Raji (cell line): Measurements from ENCODE around the gene KLHL17.

Experiments
- POLR2A ChIP-seq: IDR thresholded peaks from 2 replicates; pipeline ENCODE4 v1.6.1; 2011; ENCODE audit warnings: low read depth, low read length, control low read depth; ENCODE audit not compliant: insufficient read depth

KLHL17 gene

DNA sequence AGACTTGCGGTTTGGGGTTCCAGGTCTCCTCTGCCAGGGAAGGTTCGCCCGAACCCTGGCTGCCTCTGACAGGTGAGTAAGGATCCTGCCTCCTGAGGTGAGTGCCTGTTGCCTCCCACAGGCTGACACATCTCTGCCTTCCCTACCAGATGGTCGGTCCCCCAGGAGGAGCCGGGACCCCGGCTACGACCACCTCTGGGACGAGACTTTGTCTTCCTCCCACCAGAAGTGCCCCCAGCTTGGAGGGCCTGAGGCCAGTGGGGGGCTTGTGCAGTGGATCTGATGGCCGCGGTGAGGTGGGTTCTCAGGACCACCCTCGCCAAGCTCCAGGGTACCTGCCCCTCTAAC, 13.9 kb downstream of the KLHL17 start:
- TF ChIP-seq POLR2A, result no peak

- TF ChIP-seq POLR2A, result no peak
Measured at GRCh38 chr1:974687-975328, 14.4 kb downstream of the KLHL17 start.

DNA sequence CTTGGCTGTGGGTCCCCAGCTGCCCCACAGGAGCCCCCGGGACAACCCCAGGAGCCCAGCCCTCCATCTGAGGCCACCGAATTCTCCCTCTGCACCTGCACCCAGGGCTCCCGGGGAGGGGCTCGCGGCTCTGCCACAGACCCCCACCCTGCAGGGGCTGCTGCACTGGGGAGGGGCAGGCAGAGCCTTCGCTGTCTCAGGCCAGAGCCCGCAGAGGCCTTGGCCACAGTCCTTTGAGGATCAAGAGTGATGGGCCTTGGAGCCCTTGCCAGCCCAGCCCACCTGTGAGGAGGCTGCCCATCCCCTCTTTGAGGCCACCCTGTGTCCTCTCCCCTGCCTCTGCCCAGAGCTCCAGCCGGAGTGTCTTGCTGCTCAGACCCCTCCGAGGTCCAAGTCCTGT, 15.0 kb downstream of the KLHL17 start:
- TF ChIP-seq POLR2A, result no peak

DNA sequence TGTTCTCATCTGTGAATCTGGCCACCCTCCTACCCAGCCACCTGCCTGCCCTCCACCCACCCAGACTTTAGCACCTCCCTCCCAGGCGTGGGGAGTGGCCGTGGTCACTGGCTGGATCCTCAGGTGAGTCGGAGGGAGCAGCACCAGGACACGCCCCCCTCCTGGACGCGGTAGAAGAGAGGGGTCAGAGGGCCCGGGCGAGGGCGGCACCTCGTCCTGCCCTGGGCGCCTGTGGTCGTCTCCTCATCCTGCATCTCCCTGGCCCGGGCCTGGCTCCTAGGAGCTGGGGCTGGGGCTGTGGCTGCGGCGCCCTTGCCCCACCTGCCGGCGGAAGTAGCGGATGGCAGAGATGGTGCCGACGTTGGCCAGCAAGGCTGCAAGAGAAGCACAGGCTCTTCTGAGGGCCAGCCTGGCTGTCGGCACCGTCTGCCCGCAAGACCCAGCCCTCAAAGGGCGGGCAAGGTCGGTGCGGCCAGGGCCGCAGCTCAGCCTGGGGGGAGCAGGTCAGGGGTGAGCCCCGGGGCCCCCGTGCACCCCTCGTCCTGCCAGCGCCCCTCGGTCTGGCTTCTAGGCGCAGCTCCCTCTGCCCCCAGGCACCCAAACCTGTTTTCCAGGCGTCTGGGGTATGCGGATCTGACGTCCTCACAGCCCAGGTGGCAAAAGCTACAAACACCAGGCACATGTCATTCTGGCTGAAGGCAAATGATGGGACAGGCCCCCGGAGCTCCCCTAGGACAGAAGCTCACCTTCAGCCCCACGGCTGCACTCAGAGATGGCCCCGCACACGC, 15.7 kb downstream of the KLHL17 start:
- TF ChIP-seq POLR2A, result no peak

DNA sequence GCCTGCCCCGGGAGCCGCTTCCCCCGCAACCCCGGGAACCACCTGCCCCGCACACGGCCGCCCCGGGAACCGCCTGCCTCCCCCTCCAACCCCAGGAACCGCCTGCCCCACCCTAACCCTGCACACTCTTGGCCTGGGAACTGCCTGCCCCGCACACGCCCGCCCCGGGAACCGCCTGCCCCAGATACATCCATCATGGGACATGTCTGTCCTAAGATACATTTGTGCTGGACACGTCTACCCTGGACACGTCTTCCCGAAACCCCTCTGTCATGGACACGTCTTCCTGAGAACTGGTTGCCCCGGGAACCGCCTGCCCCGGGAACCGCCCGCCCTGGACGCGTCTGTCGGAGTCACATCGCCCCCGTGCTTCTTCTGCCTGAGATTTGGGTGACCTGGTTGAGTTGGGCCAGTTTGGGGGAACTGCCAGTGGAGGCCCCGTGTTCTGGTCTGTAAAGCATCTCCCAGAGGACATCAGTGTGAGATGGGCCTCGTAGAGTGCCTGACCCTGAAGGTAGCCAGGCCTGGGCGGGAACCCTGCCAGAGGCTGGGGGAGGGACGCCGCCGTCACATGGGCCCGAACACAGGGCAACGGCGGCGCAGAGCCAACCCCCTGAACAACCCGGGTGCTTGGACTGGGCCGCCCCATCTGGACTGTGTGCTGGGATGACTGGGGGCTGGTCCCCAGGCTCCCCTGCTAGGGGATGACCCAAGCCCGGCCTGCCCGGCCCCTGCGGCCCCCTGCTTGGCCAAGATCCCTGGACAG, 17.9 kb downstream of the KLHL17 start:
- no peak for TF ChIP-seq POLR2A

- TF ChIP-seq POLR2A, result no peak
Measured at GRCh38 chr1:978835-979743, 18.7 kb downstream of the KLHL17 start.

DNA sequence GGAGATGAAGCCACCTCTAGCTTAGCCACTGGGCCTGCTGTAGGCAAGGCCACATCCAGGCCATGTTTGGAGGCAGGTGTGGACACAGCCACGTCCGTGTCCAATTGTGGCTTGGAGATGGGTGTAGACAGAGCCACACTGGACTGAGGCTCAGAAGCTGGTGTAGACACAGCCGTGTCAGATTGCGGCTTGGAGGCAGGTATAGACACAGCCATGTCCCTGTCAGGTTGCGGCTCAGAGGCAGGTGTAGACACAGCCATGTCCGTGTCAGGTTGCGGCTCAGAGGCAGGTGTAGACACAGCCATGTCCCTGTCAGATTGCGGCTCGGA, 19.3 kb downstream of the KLHL17 start:
- no peak for TF ChIP-seq POLR2A

DNA sequence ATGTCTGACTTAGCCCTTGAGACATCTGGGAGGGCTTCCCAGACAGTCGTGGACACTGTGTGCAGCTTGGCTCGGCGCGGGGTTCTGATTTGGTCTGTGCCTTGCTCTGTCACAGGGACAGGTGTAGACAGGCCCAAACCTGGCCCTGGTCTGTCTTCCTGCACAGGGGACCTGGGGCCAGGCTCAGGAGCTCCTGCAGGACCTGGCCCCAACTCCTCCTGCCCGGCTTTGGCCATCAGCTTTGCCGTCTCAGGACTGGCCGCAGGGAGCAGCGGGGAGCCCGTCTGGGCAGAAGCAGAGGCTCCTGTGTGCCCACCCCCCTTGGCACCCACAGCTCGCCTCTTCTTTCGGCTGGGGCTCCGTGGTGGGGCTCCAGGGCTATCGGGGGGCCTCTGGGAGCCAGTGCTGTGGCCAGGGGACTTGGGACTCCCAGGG, 19.8 kb downstream of the KLHL17 start:
- no peak for TF ChIP-seq POLR2A

DNA sequence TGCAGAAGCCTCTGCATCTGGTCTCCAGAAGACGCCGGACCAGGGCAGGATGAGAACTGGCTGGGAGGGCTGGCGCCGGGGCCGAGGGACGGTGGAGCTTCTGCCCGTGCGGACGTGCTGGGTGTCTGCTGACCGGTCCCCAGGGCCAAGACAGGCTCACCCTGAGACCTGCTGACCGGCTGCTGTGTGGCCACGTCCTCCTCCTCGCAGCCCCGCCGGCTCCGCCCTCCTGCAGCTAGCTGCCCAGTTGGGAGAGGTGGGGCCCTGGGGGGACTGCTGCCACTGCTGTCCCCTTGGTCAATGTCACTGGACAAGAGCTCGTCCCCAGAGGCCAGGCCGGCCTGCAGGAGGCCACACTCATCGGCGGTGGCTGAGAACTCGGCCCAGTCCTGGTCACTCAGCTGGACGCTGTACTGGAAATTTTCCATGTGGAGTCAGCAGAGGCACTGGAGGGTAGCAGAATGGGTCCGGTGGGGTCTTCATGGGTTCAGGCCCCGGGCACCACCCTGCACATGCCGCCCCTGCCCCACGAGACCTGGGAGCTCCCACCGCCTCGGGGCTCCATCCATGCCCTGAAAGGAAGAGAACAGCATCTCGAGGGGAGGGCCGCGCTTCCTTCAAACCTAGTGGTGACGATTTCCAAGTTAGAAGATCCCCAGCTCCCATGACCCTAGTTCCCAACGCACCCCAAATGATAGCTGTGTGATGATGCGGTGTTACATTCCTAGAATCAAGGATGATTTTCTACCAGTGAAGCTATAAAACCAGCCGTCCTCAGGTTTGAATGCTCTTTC, 20.4 kb downstream of the KLHL17 start:
- no peak for TF ChIP-seq POLR2A

DNA sequence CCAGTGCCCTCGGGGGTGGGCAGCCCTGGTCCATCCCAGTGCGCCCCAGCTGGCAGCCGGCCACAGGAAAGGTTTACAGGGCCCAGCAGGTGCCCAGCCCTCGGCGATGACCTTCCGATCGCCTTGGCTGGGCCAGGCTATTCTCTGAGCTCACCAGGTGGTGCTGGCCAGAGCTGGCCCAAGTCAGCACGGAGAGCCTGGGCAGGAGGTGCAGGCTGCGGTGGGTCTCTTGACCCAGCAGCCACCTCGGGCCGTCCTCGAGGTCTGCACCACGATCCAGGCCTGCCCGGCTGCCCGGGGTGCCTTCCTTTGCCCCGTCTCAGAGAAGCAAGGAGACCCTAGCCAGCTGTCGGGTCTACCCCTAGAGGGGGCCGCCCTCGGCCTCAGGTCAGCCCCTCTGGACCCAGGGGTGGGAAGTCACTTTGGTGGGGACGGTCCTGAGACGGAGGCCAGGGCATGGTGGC, 21.1 kb downstream of the KLHL17 start:
- no peak for TF ChIP-seq POLR2A

DNA sequence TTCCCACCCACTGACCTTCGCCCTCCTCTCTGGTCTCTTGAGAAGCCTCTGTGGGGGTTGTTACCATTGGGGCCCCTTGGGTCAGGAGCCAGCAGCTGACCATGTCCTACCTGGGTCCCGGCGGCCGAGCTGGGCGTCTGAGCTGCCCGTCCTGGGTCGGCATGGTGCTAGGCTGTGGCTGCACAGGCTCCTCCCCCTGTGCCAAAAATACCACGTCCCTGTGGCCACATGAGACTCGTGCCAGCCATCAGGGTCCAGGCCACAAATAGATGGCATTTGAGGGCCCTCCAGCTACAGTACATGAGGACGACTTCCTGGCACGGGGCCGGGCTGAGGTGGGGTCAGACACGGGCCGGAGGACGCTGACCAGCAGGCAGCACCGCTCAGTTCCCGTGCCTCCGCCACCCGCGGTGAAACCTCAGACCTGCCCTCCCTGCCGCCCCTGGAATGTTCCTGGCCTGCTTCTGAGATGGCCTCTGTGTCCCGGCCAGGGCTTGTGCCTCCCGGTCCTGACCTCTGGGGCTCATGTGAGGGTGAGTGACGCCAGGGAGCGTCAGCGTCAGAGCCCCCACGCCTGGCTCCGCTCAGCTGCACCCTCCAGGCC, 21.7 kb downstream of the KLHL17 start, which contains the start of gene PERM1:
PERM1 (minus strand) TSS at position 139 of the 604 bp plus-strand sequence. CDS start 1,064 bp downstream, outside the sequence.
- no peak for TF ChIP-seq POLR2A

GRCh38 chr1:982765-983436, 22.5 kb downstream of the KLHL17 start:
- no peak for TF ChIP-seq POLR2A
